Measurements from ENCODE around the gene NUDT4. TPM values are rescaled to one million over a fixed set of nuclear protein-coding genes. Genes with fewer than 3 reads are reported as not detected.
A peak's percentile ranks its signal among the peaks of the same experiment; 100 is the strongest.

NUDT4 gene
- total and polyA plus RNA-seq, 2 donors (not counting 3 experiments of a cell fraction or from before 2014, with no cell fraction given), result 76.0 to 161 TPM

- no peaks in the 10 kb centered on the region for H3K79me2 ChIP-seq (ENCODE audit: control insufficient read depth, insufficient read depth, low read length)
- no peak for TF ChIP-seq EZH2 (IDR thresholded peaks at IDR 0.05; ENCODE audit: borderline replicate concordance, low read depth, low read length, severe bottlenecking)
- TF ChIP-seq CTCF (IDR thresholded peaks at IDR 0.05; ENCODE audit: extremely low read depth in 1 of 2, insufficient read depth in 1 of 2, low read depth in 1 of 2, low read length in 2 of 2), result no peak
- TF ChIP-seq POLR2A (IDR thresholded peaks at IDR 0.05; ENCODE audit: low read depth, low read length), result no peak
- TF ChIP-seq GATA2 (IDR thresholded peaks at IDR 0.05; ENCODE audit: insufficient read depth, insufficient read length, low read depth, low read length), result no peak
- TF ChIP-seq FOS (IDR thresholded peaks at IDR 0.05; ENCODE audit: borderline replicate concordance, insufficient read depth, low read length), result no peak
- no peak for TF ChIP-seq JUN (IDR thresholded peaks at IDR 0.05; ENCODE audit: borderline replicate concordance, insufficient read depth, insufficient read length, low read depth)
- no peak for TF ChIP-seq MYC (IDR thresholded peaks at IDR 0.05; ENCODE audit: low read depth, low read length)
- TF ChIP-seq POLR2AphosphoS5 (IDR thresholded peaks at IDR 0.05; ENCODE audit: insufficient read depth, low read depth, low read length), result no peak
- no peak for TF ChIP-seq MAX (IDR thresholded peaks at IDR 0.05; ENCODE audit: insufficient read depth, insufficient read length)
- ChIA-PET CTCF (interaction anchor here (2.1 kb wide), 1 partner anchor 8 kb away, joined by 8 read pairs; no protein-coding TSS in a partner anchor), POLR2A (no interaction called here)
- FAIRE-seq (peak; percentile 53), DNase-seq (ENCODE audit: low read depth, low spot score) (peak; percentile 86)
- H4K20me1 ChIP-seq (replicated peaks; ENCODE audit: control insufficient read depth, extremely low read depth, insufficient read depth, low read length), result no peaks in the 10 kb centered on the region
- peaks cover 10% of the 10 kb centered on the region for H3K4me1 ChIP-seq (ENCODE audit: control insufficient read depth, extremely low read depth, insufficient read depth, low read length)
- no peaks in the 10 kb centered on the region for H3K9me3 ChIP-seq (replicated peaks; ENCODE audit: control insufficient read depth, insufficient read depth, low read length)
- no peaks in the 10 kb centered on the region for H3K27me3 ChIP-seq (ENCODE audit: control insufficient read depth in 2 of 2, insufficient read depth in 2 of 2, low read length in 2 of 2)
- no peaks in the 10 kb centered on the region for H3K9me1 ChIP-seq (replicated peaks; ENCODE audit: control insufficient read depth, extremely low read depth, insufficient read depth, low read length)
- H3K4me2 ChIP-seq (ENCODE audit: insufficient read depth, low read length), result peak overlapping the region; percentile 63
- dilution Hi-C loops (cut with MboI; ENCODE audit: extremely low pct_ligation_motif_present, low sequenced_read_pairs) (no loop called here), intact Hi-C loops (cut with micrococcal nuclease) (no loop called here)
- no TSS peak for BruUV-seq (replicated peaks)
- no peak overlapping the region for H3K9ac ChIP-seq (replicated peaks; ENCODE audit: extremely low read depth, insufficient read depth, low read length)
- peak overlapping the region; percentile 9 for H2AFZ ChIP-seq (ENCODE audit: low read depth, low read length)
- H3K27ac ChIP-seq (ENCODE audit: insufficient read depth, low read depth, low read length), result peak overlapping the region; percentile 38
- no peak overlapping the region for H3K4me3 ChIP-seq (replicated peaks in 1 of 3; ENCODE audit: insufficient read depth in 1 of 3, low read depth in 1 of 3, low read length in 3 of 3)
- H3K36me3 ChIP-seq (ENCODE audit: control insufficient read depth in 2 of 2, extremely low read depth in 1 of 2, insufficient read depth in 2 of 2, low read length in 2 of 2), result no peaks in the 10 kb centered on the region
Observed at GRCh38 chr12:93365616-93366405, 11.9 kb upstream of the NUDT4 start.
